WERI-Rb-1 (cell line): Measurements from ENCODE around the gene ABCG8.

ENCODE experiments used
- DNase-seq: peaks from one replicate; pipeline ENCODE4 v3.0.0-alpha.2; 2020
- H3K27ac ChIP-seq: fragments of 250-450 bp; sonication (Bioruptor Pico); 2 replicates; pipeline ENCODE4 v1.5.1; 2020; ENCODE audit warnings: mild to moderate bottlenecking, moderate library complexity
- H3K27me3 ChIP-seq: fragments of 250-450 bp; sonication (Bioruptor Pico); 2 replicates; pipeline ENCODE4 v1.5.1; 2021; ENCODE audit warnings: mild to moderate bottlenecking, low read depth, moderate library complexity; ENCODE audit not compliant: insufficient read depth, severe bottlenecking
- H3K36me3 ChIP-seq: fragments of 250-450 bp; sonication (Bioruptor Pico); 2 replicates; pipeline ENCODE4 v1.5.1; 2020; ENCODE audit warnings: mild to moderate bottlenecking, moderate library complexity
- H3K4me3 ChIP-seq: 2 replicates; pipeline ENCODE4 v1.5.1; 2011; ENCODE audit warnings: low read depth, mild to moderate bottlenecking, control low read depth, low read length
- H3K9me3 ChIP-seq: fragments of 250-450 bp; sonication (Bioruptor Pico); 2 replicates; pipeline ENCODE4 v1.5.1; 2021; ENCODE audit warnings: mild to moderate bottlenecking, moderate library complexity; ENCODE audit not compliant: severe bottlenecking
- TF ChIP-seq, protein P1 (sequence below): IDR thresholded peaks from 2 replicates; pipeline ENCODE4 v1.5.1; 2011; ENCODE audit warnings: low read depth, mild to moderate bottlenecking, control low read depth, inconsistent platforms, low read length

ABCG8 gene

DNA sequence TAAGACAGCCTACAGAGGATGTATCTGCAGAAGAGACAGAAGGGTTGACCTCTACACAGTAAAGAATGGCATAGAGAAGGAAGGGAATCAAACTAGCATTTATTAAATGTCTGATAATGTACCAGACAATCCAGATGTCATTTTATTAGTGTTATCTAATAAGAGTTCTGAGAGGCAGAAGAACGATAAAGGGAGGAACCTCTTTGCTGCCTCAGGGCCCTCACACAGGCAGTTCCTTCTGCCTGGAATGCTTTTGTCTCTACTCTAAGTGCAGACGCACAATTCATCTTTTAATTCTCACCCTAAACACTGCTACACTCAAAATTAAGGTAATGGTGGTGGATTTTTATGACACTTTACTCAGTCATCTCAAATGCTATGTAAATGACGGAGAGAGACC lies 92.5 kb downstream of the ABCG8 start:
- peaks cover 37% of the 10 kb centered on the region for H3K36me3 ChIP-seq
- TF ChIP-seq, protein P1, sequence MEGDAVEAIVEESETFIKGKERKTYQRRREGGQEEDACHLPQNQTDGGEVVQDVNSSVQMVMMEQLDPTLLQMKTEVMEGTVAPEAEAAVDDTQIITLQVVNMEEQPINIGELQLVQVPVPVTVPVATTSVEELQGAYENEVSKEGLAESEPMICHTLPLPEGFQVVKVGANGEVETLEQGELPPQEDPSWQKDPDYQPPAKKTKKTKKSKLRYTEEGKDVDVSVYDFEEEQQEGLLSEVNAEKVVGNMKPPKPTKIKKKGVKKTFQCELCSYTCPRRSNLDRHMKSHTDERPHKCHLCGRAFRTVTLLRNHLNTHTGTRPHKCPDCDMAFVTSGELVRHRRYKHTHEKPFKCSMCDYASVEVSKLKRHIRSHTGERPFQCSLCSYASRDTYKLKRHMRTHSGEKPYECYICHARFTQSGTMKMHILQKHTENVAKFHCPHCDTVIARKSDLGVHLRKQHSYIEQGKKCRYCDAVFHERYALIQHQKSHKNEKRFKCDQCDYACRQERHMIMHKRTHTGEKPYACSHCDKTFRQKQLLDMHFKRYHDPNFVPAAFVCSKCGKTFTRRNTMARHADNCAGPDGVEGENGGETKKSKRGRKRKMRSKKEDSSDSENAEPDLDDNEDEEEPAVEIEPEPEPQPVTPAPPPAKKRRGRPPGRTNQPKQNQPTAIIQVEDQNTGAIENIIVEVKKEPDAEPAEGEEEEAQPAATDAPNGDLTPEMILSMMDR: no peak
- H3K9me3 ChIP-seq: no peaks in the 10 kb centered on the region
- H3K27ac ChIP-seq: no peak overlapping the region
- H3K4me3 ChIP-seq: no peak overlapping the region
- no peaks in the 10 kb centered on the region for H3K27me3 ChIP-seq
- no peak for DNase-seq
